Activated naive CD4-positive, alpha-beta T cell treated with anti-CD3 and anti-CD28 coated beads, Interleukin-2, amount 10 ng/mL, durations not matched to agents 7 days and 5 days (primary cell): Measurements from ENCODE around the gene CLCNKA.
"Not testable (repeated sequence)": the region's sequence is repeated elsewhere in the genome, so short reads cannot be mapped to it uniquely, and the experiment has no call there.

Experiments used
- CTCF ChIA-PET: fragments of 350-600 bp; sonication (Branson Sonifier 250); formaldehyde crosslinking; loops from one replicate; lab custom pipeline; 2021; ENCODE audit warnings: antibody characterized with exemption; lab: Charles Lee
- DNase-seq: peaks from one replicate; pipeline ENCODE4 v3.0.0-alpha.2; 2020
- H3K27ac Mint-ChIP-seq: one replicate; pipeline ENCODE4 v1.8.0; 2021; ENCODE audit warnings: mild to moderate bottlenecking, moderate library complexity, mixed read lengths
- H3K27me3 Mint-ChIP-seq: one replicate; pipeline ENCODE4 v1.8.0; 2021; ENCODE audit warnings: mild to moderate bottlenecking, mixed read lengths
- H3K36me3 Mint-ChIP-seq: one replicate; pipeline ENCODE4 v1.8.0; 2021; ENCODE audit warnings: mixed read lengths
- H3K4me1 Mint-ChIP-seq: one replicate; pipeline ENCODE4 v1.8.0; 2021; ENCODE audit warnings: mixed read lengths
- H3K4me3 Mint-ChIP-seq: one replicate; pipeline ENCODE4 v1.8.0; 2021; ENCODE audit warnings: mild to moderate bottlenecking, moderate library complexity, mixed read lengths
- H3K9me3 Mint-ChIP-seq: one replicate; pipeline ENCODE4 v1.8.0; 2021; ENCODE audit warnings: mixed read lengths

Gene CLCNKA

GRCh38 chr1:15992187-15992553 lies 29.7 kb upstream of the CLCNKA start:
- no peaks in the 10 kb centered on the region for H3K4me1 Mint-ChIP-seq
- H3K36me3 Mint-ChIP-seq: no peaks in the 10 kb centered on the region
- H3K27ac Mint-ChIP-seq: no peak overlapping the region
- H3K9me3 Mint-ChIP-seq: no peaks in the 10 kb centered on the region
- no peak for DNase-seq
- H3K27me3 Mint-ChIP-seq: peaks cover 22% of the 10 kb centered on the region
- CTCF ChIA-PET: no interaction called here
- H3K4me3 Mint-ChIP-seq: no peak overlapping the region

GRCh38 chr1:15992582-15993500 lies 29.0 kb upstream of the CLCNKA start:
- H3K36me3 Mint-ChIP-seq: no peaks in the 10 kb centered on the region
- no peaks in the 10 kb centered on the region for H3K4me1 Mint-ChIP-seq
- H3K27ac Mint-ChIP-seq: no peak overlapping the region
- no peaks in the 10 kb centered on the region for H3K9me3 Mint-ChIP-seq
- H3K27me3 Mint-ChIP-seq: peaks cover 27% of the 10 kb centered on the region
- CTCF ChIA-PET: interaction anchor here (1.4 to 3.0 kb wide), 2 partner anchors 37 to 177 kb away, joined by 3 to 25 read pairs; no protein-coding TSS in a partner anchor
- no peak overlapping the region for H3K4me3 Mint-ChIP-seq
- DNase-seq: no peak

- H3K27me3 Mint-ChIP-seq: peaks cover 35% of the 10 kb centered on the region
- no peak for DNase-seq
- no peaks in the 10 kb centered on the region for H3K36me3 Mint-ChIP-seq
- H3K9me3 Mint-ChIP-seq: no peaks in the 10 kb centered on the region
- H3K4me3 Mint-ChIP-seq: no peak overlapping the region
- H3K4me1 Mint-ChIP-seq: no peaks in the 10 kb centered on the region
- CTCF ChIA-PET: interaction anchor here (1.2 to 3.0 kb wide), 4 partner anchors 11 to 178 kb away, joined by 3 to 25 read pairs (median 6); partner anchors contain the start of gene SRARP
- H3K27ac Mint-ChIP-seq: no peak overlapping the region
These were observed 28.2 kb upstream of the CLCNKA start for GRCh38 chr1:15993666-15994065.

- no peak overlapping the region for H3K27ac Mint-ChIP-seq
- CTCF ChIA-PET: interaction anchor here (0.9 to 3.0 kb wide), 8 partner anchors 10 to 246 kb away, joined by 3 to 25 read pairs (median 3); partner anchors contain the start of gene SRARP
- no peak overlapping the region for H3K4me3 Mint-ChIP-seq
- no peaks in the 10 kb centered on the region for H3K9me3 Mint-ChIP-seq
- H3K4me1 Mint-ChIP-seq: no peaks in the 10 kb centered on the region
- no peak for DNase-seq
- peaks cover 33% of the 10 kb centered on the region for H3K27me3 Mint-ChIP-seq
- H3K36me3 Mint-ChIP-seq: no peaks in the 10 kb centered on the region
These were observed 27.8 kb upstream of the CLCNKA start for GRCh38 chr1:15994081-15994480.

- Mint-ChIP-seq H3K4me3 (no peak overlapping the region), H3K9me3 (no peaks in the 10 kb centered on the region), H3K27ac (no peak overlapping the region), H3K27me3 (peaks cover 29% of the 10 kb centered on the region), H3K4me1 (no peaks in the 10 kb centered on the region), H3K36me3 (no peaks in the 10 kb centered on the region)
- CTCF ChIA-PET: interaction anchor here (0.9 to 3.0 kb wide), 12 partner anchors 10 to 246 kb away, joined by 3 to 25 read pairs (median 3); partner anchors contain the start of gene SRARP
- DNase-seq: peak; percentile 60
These were observed 27.1 kb upstream of the CLCNKA start for GRCh38 chr1:15994590-15995351.

- H3K4me3 Mint-ChIP-seq: no peak overlapping the region
- no peaks in the 10 kb centered on the region for H3K36me3 Mint-ChIP-seq
- DNase-seq: no peak
- no peaks in the 10 kb centered on the region for H3K4me1 Mint-ChIP-seq
- H3K27me3 Mint-ChIP-seq: peaks cover 24% of the 10 kb centered on the region
- H3K9me3 Mint-ChIP-seq: no peaks in the 10 kb centered on the region
- no peak overlapping the region for H3K27ac Mint-ChIP-seq
- CTCF ChIA-PET: interaction anchor here (1.5 kb wide), 1 partner anchor 182 kb away, joined by 13 read pairs; no protein-coding TSS in a partner anchor
These were observed 24.7 kb upstream of the CLCNKA start for GRCh38 chr1:15997076-15997585.

- no peaks in the 10 kb centered on the region for H3K4me1 Mint-ChIP-seq
- no peak overlapping the region for H3K27ac Mint-ChIP-seq
- no peak for DNase-seq
- no peaks in the 10 kb centered on the region for H3K9me3 Mint-ChIP-seq
- no peaks in the 10 kb centered on the region for H3K36me3 Mint-ChIP-seq
- CTCF ChIA-PET: interaction anchor here (1.5 kb wide), 1 partner anchor 183 kb away, joined by 13 read pairs; no protein-coding TSS in a partner anchor
- peaks cover 24% of the 10 kb centered on the region for H3K27me3 Mint-ChIP-seq
- H3K4me3 Mint-ChIP-seq: no peak overlapping the region
These were observed 24.1 kb upstream of the CLCNKA start for GRCh38 chr1:15997637-15998280.

- Mint-ChIP-seq H3K4me1 (no peaks in the 10 kb centered on the region), H3K27me3 (peaks cover 26% of the 10 kb centered on the region), H3K4me3 (no peak overlapping the region), H3K27ac (no peak overlapping the region), H3K36me3 (no peaks in the 10 kb centered on the region), H3K9me3 (no peaks in the 10 kb centered on the region)
- DNase-seq: no peak
- CTCF ChIA-PET: no interaction called here
These were observed 22.9 kb upstream of the CLCNKA start for GRCh38 chr1:15998929-15999328.

- H3K4me3 Mint-ChIP-seq, H3K36me3 Mint-ChIP-seq, H3K9me3 Mint-ChIP-seq, DNase-seq, H3K4me1 Mint-ChIP-seq, H3K27ac Mint-ChIP-seq: not testable (repeated sequence)
- CTCF ChIA-PET: interaction anchor here (1.5 kb wide), 1 partner anchor 9 kb away, joined by 3 read pairs; no protein-coding TSS in a partner anchor
- peaks cover 39% of the 10 kb centered on the region for H3K27me3 Mint-ChIP-seq
These were observed 20.6 kb upstream of the CLCNKA start for GRCh38 chr1:16001274-16001673.

- no peak overlapping the region for H3K27ac Mint-ChIP-seq
- no peaks in the 10 kb centered on the region for H3K36me3 Mint-ChIP-seq
- no peaks in the 10 kb centered on the region for H3K4me1 Mint-ChIP-seq
- H3K9me3 Mint-ChIP-seq: no peaks in the 10 kb centered on the region
- DNase-seq: no peak
- H3K4me3 Mint-ChIP-seq: no peak overlapping the region
- CTCF ChIA-PET: interaction anchor here (1.2 to 5.8 kb wide), 3 partner anchors 50 to 214 kb away, joined by 4 to 47 read pairs (median 39); no protein-coding TSS in a partner anchor
- peaks cover 26% of the 10 kb centered on the region for H3K27me3 Mint-ChIP-seq
These were observed 16.2 kb upstream of the CLCNKA start for GRCh38 chr1:16005597-16005996.

GRCh38 chr1:16006010-16006409 lies 15.8 kb upstream of the CLCNKA start:
- Mint-ChIP-seq H3K9me3 (no peaks in the 10 kb centered on the region), H3K4me3 (no peak overlapping the region), H3K27me3 (peaks cover 29% of the 10 kb centered on the region), H3K4me1 (no peaks in the 10 kb centered on the region), H3K36me3 (no peaks in the 10 kb centered on the region), H3K27ac (no peak overlapping the region)
- CTCF ChIA-PET: interaction anchor here (1.2 to 5.8 kb wide), 3 partner anchors 49 to 214 kb away, joined by 4 to 47 read pairs (median 39); no protein-coding TSS in a partner anchor
- DNase-seq: no peak

- CTCF ChIA-PET: interaction anchor here (0.6 to 6.1 kb wide), 15 partner anchors 12 to 218 kb away, joined by 3 to 47 read pairs (median 4); no protein-coding TSS in a partner anchor
- DNase-seq: no peak
- Mint-ChIP-seq H3K4me3 (no peak overlapping the region), H3K9me3 (no peaks in the 10 kb centered on the region), H3K27me3 (peaks cover 34% of the 10 kb centered on the region), H3K27ac (no peak overlapping the region), H3K4me1 (no peaks in the 10 kb centered on the region), H3K36me3 (no peaks in the 10 kb centered on the region)
These were observed 15.0 kb upstream of the CLCNKA start for GRCh38 chr1:16006552-16007485.
